H9 (cell line): Measurements from ENCODE around the gene MIEF1. TPM values are rescaled to one million over a fixed set of nuclear protein-coding genes. Genes with fewer than 3 reads are reported as not detected.

Experiments
- DNase-seq: peaks from one replicate; pipeline ENCODE4 v3.0.0-alpha.2; 2017
- H2AFZ ChIP-seq: one replicate; pipeline ENCODE4 v1.6.1; 2013; ENCODE audit warnings: mild to moderate bottlenecking, low read length, control low read depth, moderate library complexity
- H2AK5ac ChIP-seq: 2 replicates; pipeline ENCODE4 v1.6.1; 2013; ENCODE audit warnings: low read length, control low read depth, mixed read lengths; ENCODE audit not compliant: insufficient read length
- H2BK120ac ChIP-seq: one replicate; pipeline ENCODE4 v1.6.1; 2013; ENCODE audit warnings: low read depth, mild to moderate bottlenecking, low read length, control low read depth, inconsistent platforms; ENCODE audit not compliant: poor library complexity, severe bottlenecking
- H2BK12ac ChIP-seq: 2 replicates; pipeline ENCODE4 v1.6.1; 2013; ENCODE audit warnings: low read length, control low read depth, mixed read lengths, low read depth; ENCODE audit not compliant: insufficient read length
- H2BK15ac ChIP-seq: 2 replicates; pipeline ENCODE4 v1.6.1; 2013; ENCODE audit warnings: low read depth, low read length, control low read depth
- H2BK20ac ChIP-seq: one replicate; pipeline ENCODE4 v1.6.1; 2013; ENCODE audit warnings: low read depth, mild to moderate bottlenecking, low read length, control low read depth, inconsistent platforms; ENCODE audit not compliant: poor library complexity, severe bottlenecking
- H2BK5ac ChIP-seq: 2 replicates; pipeline ENCODE4 v1.6.1; 2013; ENCODE audit warnings: low read length, control low read depth, mixed read lengths; ENCODE audit not compliant: insufficient read length
- H3K14ac ChIP-seq: 2 replicates; pipeline ENCODE4 v1.6.1; 2013; ENCODE audit warnings: low read length, control low read depth; ENCODE audit not compliant: insufficient read depth
- H3K18ac ChIP-seq: 2 replicates; pipeline ENCODE4 v1.6.1; 2013; ENCODE audit warnings: low read depth, mild to moderate bottlenecking, mixed read lengths, low read length, control low read depth; ENCODE audit not compliant: insufficient read length
- H3K23ac ChIP-seq: 2 replicates; pipeline ENCODE4 v1.6.1; 2013; ENCODE audit warnings: low read length, control low read depth, mixed read lengths, low read depth; ENCODE audit not compliant: insufficient read length
- H3K23me2 ChIP-seq: 2 replicates; pipeline ENCODE4 v1.6.1; 2013; ENCODE audit warnings: low read depth, mild to moderate bottlenecking, mixed read lengths, low read length, control low read depth; ENCODE audit not compliant: insufficient read length, poor library complexity, severe bottlenecking
- H3K27ac ChIP-seq: 2 replicates; pipeline ENCODE4 v1.5.1; 2013; ENCODE audit warnings: low read length, control low read depth, mixed read lengths, low read depth; ENCODE audit not compliant: insufficient read length
- H3K27me3 ChIP-seq: 2 replicates; pipeline ENCODE4 v1.6.1; 2013; ENCODE audit warnings: low read length, control low read depth, inconsistent platforms; ENCODE audit not compliant: insufficient read depth
- H3K4ac ChIP-seq: 2 replicates; pipeline ENCODE4 v1.6.1; 2013; ENCODE audit warnings: low read depth, mild to moderate bottlenecking, control low read depth, inconsistent platforms, low read length, moderate library complexity
- H3K4me1 ChIP-seq: 2 replicates; pipeline ENCODE4 v1.6.1; 2013; ENCODE audit warnings: low read length, control low read depth, inconsistent platforms; ENCODE audit not compliant: insufficient read depth
- H3K4me2 ChIP-seq: 2 replicates; pipeline ENCODE4 v1.6.1; 2013; ENCODE audit warnings: low read length, control low read depth, mixed read lengths; ENCODE audit not compliant: insufficient read length, insufficient read depth
- H3K56ac ChIP-seq: 2 replicates; pipeline ENCODE4 v1.6.1; 2013; ENCODE audit warnings: low read depth, mild to moderate bottlenecking, mixed read lengths, low read length, control low read depth; ENCODE audit not compliant: insufficient read length
- H3K79me1 ChIP-seq: 2 replicates; pipeline ENCODE4 v1.6.1; 2013; ENCODE audit warnings: low read depth, mild to moderate bottlenecking, moderate library complexity, low read length, control low read depth, inconsistent platforms; ENCODE audit not compliant: insufficient read depth, poor library complexity, severe bottlenecking
- H3K79me2 ChIP-seq: 2 replicates; pipeline ENCODE4 v1.6.1; 2013; ENCODE audit warnings: low read length, control low read depth, inconsistent platforms; ENCODE audit not compliant: insufficient read depth
- H3K9ac ChIP-seq: 2 replicates; pipeline ENCODE4 v1.6.1; 2013; ENCODE audit warnings: low read length, control low read depth, mixed read lengths; ENCODE audit not compliant: insufficient read length; ENCODE audit errors: extremely low read depth
- H3K9me3 ChIP-seq: one replicate; pipeline ENCODE4 v1.6.1; 2013; ENCODE audit warnings: low read depth, low read length, inconsistent platforms; ENCODE audit not compliant: control insufficient read depth
- H3T11ph ChIP-seq: one replicate; pipeline ENCODE4 v1.6.1; 2013; ENCODE audit warnings: mild to moderate bottlenecking, low read length, control low read depth, inconsistent platforms
- H4K20me1 ChIP-seq: one replicate; pipeline ENCODE4 v1.6.1; 2013; ENCODE audit not compliant: control insufficient read depth, insufficient read length, insufficient read depth
- H4K5ac ChIP-seq: 2 replicates; pipeline ENCODE4 v1.6.1; 2013; ENCODE audit warnings: low read depth, mild to moderate bottlenecking, mixed read lengths, low read length, control low read depth; ENCODE audit not compliant: insufficient read length
- H4K8ac ChIP-seq: replicated peaks from 2 replicates; pipeline ENCODE4 v1.6.1; 2013; ENCODE audit warnings: low read length, control low read depth, mixed read lengths, low read depth; ENCODE audit not compliant: insufficient read length
- H4K91ac ChIP-seq: 2 replicates; pipeline ENCODE4 v1.6.1; 2013; ENCODE audit warnings: low read depth, mild to moderate bottlenecking, moderate library complexity, mixed read lengths, low read length, control low read depth; ENCODE audit not compliant: insufficient read length
- H3K27ac Mint-ChIP-seq, 3 experiments: 2 replicates in 2 of 3; 3 replicates in 1 of 3; pipeline ENCODE4 v1.8.0; 2020 to 2021; ENCODE audit warnings: mixed read lengths in 3 of 3, mild to moderate bottlenecking in 1 of 3, moderate library complexity in 1 of 3
- H3K27me3 Mint-ChIP-seq: 2 replicates; pipeline ENCODE4 v1.8.0; 2021; ENCODE audit warnings: low read depth, mild to moderate bottlenecking, moderate library complexity, mixed read lengths
- H3K36me3 Mint-ChIP-seq, 3 experiments: 2 replicates in 2 of 3; 3 replicates in 1 of 3; pipeline ENCODE4 v1.8.0; 2020 to 2021; ENCODE audit warnings: low read depth in 3 of 3, mixed read lengths in 3 of 3; ENCODE audit not compliant: insufficient read depth in 1 of 3
- H3K4me1 Mint-ChIP-seq, 2 experiments: 2 replicates each; pipeline ENCODE4 v1.8.0; 2020; ENCODE audit warnings: mixed read lengths in 2 of 2
- H3K4me3 Mint-ChIP-seq, 2 experiments: 2 replicates in 1 of 2; 3 replicates in 1 of 2; pipeline ENCODE4 v1.8.0; 2020 to 2021; ENCODE audit warnings: mild to moderate bottlenecking in 2 of 2, mixed read lengths in 2 of 2, moderate library complexity in 1 of 2
- H3K9me3 Mint-ChIP-seq, 2 experiments: 2 replicates in 1 of 2; 3 replicates in 1 of 2; pipeline ENCODE4 v1.8.0; 2020; ENCODE audit warnings: mild to moderate bottlenecking in 2 of 2, mixed read lengths in 2 of 2, moderate library complexity in 1 of 2
- WGBS: extraction: QIAGEN DNeasy Blood & Tissue Kit; methylation state at CpG from one replicate; pipeline ENCODE4 v1.1.7; 2013; ENCODE audit warnings: missing lambda C conversion rate, low lambda C conversion rate, mixed read lengths; ENCODE audit not compliant: insufficient read length; ENCODE audit errors: extremely low coverage; 5-methylcytosine and 5-hydroxymethylcytosine counted together
- total RNA-seq: library from RNA; stranded (reverse); gene quantifications from 2 replicates; pipeline ENCODE4 v1.2.1, GENCODE V29; 2021
- TF ChIP-seq, protein P1 (sequence below): fragments of 200-600 bp; sonication (generic); conservative IDR thresholded peaks from 3 replicates; pipeline ENCODE4 v1.8.0; 2021; ENCODE audit warnings: antibody characterized with exemption, mild to moderate bottlenecking

MIEF1 gene
- total RNA-seq, 1 experiment from 2014 or later, result 32.6 TPM

DNA sequence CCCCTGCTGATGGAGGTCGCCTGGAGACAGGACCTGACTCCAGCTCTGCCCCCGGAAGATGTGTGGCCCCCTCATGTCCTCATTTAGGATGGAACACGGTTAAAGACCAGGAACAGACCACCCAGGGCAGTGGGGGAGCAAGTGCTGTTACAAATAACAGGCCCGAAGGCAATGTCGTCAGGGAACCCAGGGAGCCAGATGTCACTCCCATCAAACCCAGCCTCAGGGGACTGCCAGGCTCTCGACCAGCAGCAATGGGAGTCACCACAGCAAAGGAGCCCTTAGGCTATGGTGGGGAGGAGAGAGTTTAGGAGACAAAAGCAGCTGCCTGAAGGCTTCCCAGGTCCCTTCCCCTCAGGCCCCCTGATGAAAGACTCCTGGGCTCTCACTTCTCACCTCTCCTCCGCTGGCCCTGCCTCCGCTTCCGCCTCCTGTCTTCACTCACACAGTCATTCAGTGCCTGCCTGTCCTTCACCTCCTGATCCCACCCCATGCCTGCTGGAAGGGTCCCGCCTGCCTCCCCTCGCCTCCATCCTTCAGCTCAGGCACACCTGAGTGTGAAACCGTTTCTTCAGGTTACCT, 26.1 kb downstream of the MIEF1 start:
- H2BK5ac ChIP-seq, result no peak overlapping the region
- H3K4me1 Mint-ChIP-seq, result peaks cover 37 to 46% of the 10 kb centered on the region in 2 experiments
- no peaks in the 10 kb centered on the region for H3K79me1 ChIP-seq
- H3K27ac Mint-ChIP-seq, result peak overlapping the region in 1 of 3 experiments; percentile 44; a peak in 1 of 7 replicates
- H3K9me3 Mint-ChIP-seq, result no peaks in the 10 kb centered on the region; a peak in 1 of 5 replicates
- H3K23ac ChIP-seq, result no peak overlapping the region
- no peak overlapping the region for H3T11ph ChIP-seq
- H3K4me2 ChIP-seq, result no peak overlapping the region
- H4K20me1 ChIP-seq, result no peaks in the 10 kb centered on the region
- no peaks in the 10 kb centered on the region for H3K27me3 Mint-ChIP-seq
- no CpG with 5 or more reads among the region's 12 CpGs for WGBS
- no peak for DNase-seq
- H3K4me1 ChIP-seq, result peaks cover 3% of the 10 kb centered on the region; the same call in 1 of the 2 replicates
- H3K27ac ChIP-seq, result no peak overlapping the region
- no peaks in the 10 kb centered on the region for H3K27me3 ChIP-seq
- H4K91ac ChIP-seq, result no peak overlapping the region
- H3K9ac ChIP-seq, result no peak overlapping the region
- H4K5ac ChIP-seq, result no peak overlapping the region
- H2BK12ac ChIP-seq, result no peak overlapping the region
- H2BK15ac ChIP-seq, result no peak overlapping the region
- H3K14ac ChIP-seq, result no peak overlapping the region
- TF ChIP-seq, protein P1, sequence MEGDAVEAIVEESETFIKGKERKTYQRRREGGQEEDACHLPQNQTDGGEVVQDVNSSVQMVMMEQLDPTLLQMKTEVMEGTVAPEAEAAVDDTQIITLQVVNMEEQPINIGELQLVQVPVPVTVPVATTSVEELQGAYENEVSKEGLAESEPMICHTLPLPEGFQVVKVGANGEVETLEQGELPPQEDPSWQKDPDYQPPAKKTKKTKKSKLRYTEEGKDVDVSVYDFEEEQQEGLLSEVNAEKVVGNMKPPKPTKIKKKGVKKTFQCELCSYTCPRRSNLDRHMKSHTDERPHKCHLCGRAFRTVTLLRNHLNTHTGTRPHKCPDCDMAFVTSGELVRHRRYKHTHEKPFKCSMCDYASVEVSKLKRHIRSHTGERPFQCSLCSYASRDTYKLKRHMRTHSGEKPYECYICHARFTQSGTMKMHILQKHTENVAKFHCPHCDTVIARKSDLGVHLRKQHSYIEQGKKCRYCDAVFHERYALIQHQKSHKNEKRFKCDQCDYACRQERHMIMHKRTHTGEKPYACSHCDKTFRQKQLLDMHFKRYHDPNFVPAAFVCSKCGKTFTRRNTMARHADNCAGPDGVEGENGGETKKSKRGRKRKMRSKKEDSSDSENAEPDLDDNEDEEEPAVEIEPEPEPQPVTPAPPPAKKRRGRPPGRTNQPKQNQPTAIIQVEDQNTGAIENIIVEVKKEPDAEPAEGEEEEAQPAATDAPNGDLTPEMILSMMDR, result no peak
- peaks cover 11 to 60% (median 49%) of the 10 kb centered on the region in 3 experiments for H3K36me3 Mint-ChIP-seq
- H3K79me2 ChIP-seq, result peaks cover 2% of the 10 kb centered on the region; the same call in 1 of the 2 replicates
- H2AFZ ChIP-seq, result no peak overlapping the region
- no peak overlapping the region; a peak in 1 of 5 replicates for H3K4me3 Mint-ChIP-seq
- no peak overlapping the region for H4K8ac ChIP-seq
- H3K9me3 ChIP-seq, result no peaks in the 10 kb centered on the region
- H3K23me2 ChIP-seq, result peaks cover 6% of the 10 kb centered on the region
- no peak overlapping the region for H3K18ac ChIP-seq
- no peak overlapping the region for H2BK120ac ChIP-seq
- H3K56ac ChIP-seq, result no peak overlapping the region
- H3K4ac ChIP-seq, result no peak overlapping the region
- H2AK5ac ChIP-seq, result no peak overlapping the region
- no peak overlapping the region for H2BK20ac ChIP-seq
